SJSA1 (cell line): Measurements from ENCODE around the gene NPAS3. TPM values are rescaled to one million over a fixed set of nuclear protein-coding genes. Genes with fewer than 3 reads are reported as not detected.

Experiments
- DNase-seq, 2 experiments: peaks; one replicate each; pipeline ENCODE4 v3.0.0-alpha.2; 2015 to 2020; ENCODE audit warnings: low spot score in 2 of 2, low read depth in 1 of 2
- H3K27ac ChIP-seq: fragments of 250-450 bp; sonication (Bioruptor Pico); 2 replicates; pipeline ENCODE4 v1.5.1; 2020; ENCODE audit warnings: mild to moderate bottlenecking, moderate library complexity
- H3K27me3 ChIP-seq: fragments of 250-450 bp; sonication (Bioruptor Pico); replicated peaks from 2 replicates; pipeline ENCODE4 v1.5.1; 2020; ENCODE audit warnings: mild to moderate bottlenecking, moderate library complexity
- H3K36me3 ChIP-seq: fragments of 250-450 bp; sonication (Bioruptor Pico); 2 replicates; pipeline ENCODE4 v1.5.1; 2020; ENCODE audit warnings: mild to moderate bottlenecking
- H3K4me1 ChIP-seq: fragments of 250-450 bp; sonication (Bioruptor Pico); replicated peaks from 2 replicates; pipeline ENCODE4 v1.6.1; 2021; ENCODE audit warnings: mild to moderate bottlenecking
- H3K4me3 ChIP-seq: fragments of 250-450 bp; sonication (Bioruptor Pico); 2 replicates; pipeline ENCODE4 v1.5.1; 2020; ENCODE audit warnings: mild to moderate bottlenecking
- H3K9me3 ChIP-seq: fragments of 250-450 bp; sonication (Bioruptor Pico); replicated peaks from 2 replicates; pipeline ENCODE4 v1.5.1; 2020; ENCODE audit warnings: mild to moderate bottlenecking
- total RNA-seq: library from RNA; depleted of rRNA; stranded (reverse); fragments of >200 nt; shearing (Covaris generic); gene quantifications from 2 replicates; pipeline ENCODE4 v1.2.3, GENCODE V29; 2014

Gene NPAS3
- total RNA-seq, 1 experiment from 2014 or later = 0.26 TPM

DNA sequence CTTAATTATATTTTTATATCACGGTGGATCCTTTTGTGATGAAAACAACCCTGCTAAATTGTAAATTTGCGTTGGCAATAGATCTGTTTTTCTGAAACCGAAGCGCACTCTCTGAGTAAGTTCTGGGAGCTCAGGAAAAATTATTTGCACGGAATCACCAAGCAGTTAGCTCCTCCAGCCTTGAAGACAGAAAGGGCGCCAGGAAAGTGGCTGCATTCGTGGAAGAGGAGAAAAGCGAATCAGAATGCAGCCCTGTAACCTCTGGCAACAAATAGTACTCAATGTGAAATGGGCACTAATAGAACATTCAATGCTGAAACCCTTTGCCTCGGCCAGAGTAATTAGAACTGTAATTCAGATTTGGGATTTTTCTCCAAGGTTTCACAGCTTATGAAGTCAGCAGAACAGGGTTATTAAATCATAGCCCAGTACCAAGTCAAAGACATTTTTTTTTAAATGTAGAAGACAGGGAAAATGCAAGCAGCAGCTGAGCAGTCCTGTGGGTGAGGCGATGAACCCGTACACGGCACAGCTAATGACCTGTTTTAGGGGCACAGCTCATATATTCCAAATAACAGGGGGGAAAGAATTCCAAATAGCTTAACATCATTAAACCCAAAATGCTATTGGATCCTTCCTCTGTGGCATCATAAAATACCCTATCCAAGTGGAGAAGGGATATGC, 760.8 kb downstream of the NPAS3 start:
- Histone ChIP-seq H3K9me3 (no peaks in the 10 kb centered on the region), H3K4me3 (no peak overlapping the region), H3K4me1 (no peaks in the 10 kb centered on the region), H3K36me3 (no peaks in the 10 kb centered on the region), H3K27me3 (no peaks in the 10 kb centered on the region), H3K27ac (no peak overlapping the region)
- no peak for DNase-seq

GRCh38 chr14:33700052-33700451, 761.4 kb downstream of the NPAS3 start:
- H3K9me3 ChIP-seq = no peaks in the 10 kb centered on the region
- H3K4me3 ChIP-seq = no peak overlapping the region
- no peaks in the 10 kb centered on the region for H3K36me3 ChIP-seq
- no peak for DNase-seq
- no peaks in the 10 kb centered on the region for H3K27me3 ChIP-seq
- H3K4me1 ChIP-seq = no peaks in the 10 kb centered on the region
- no peak overlapping the region for H3K27ac ChIP-seq

DNA sequence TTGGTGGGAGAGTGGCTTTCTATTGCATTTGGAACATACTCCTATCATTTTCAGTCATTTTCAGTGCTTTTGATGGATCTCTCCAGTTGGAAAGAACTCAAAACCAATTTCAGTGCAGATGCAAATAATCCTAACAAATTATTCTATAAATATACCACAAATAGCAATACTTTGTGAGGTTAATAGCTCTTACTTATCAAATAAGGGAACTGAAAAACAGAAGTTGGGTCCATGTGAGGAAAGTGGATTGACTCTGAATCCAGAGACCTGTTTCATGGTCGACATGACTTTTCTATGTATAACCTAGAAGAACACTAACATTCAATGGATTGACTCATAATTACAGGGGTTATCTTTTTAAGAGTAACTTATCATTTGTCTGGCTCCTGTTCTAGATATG, 763.6 kb downstream of the NPAS3 start:
- no peaks in the 10 kb centered on the region for H3K36me3 ChIP-seq
- H3K27ac ChIP-seq = no peak overlapping the region
- no peaks in the 10 kb centered on the region for H3K4me1 ChIP-seq
- no peak for DNase-seq
- H3K9me3 ChIP-seq = no peaks in the 10 kb centered on the region
- no peak overlapping the region for H3K4me3 ChIP-seq
- no peaks in the 10 kb centered on the region for H3K27me3 ChIP-seq

GRCh38 chr14:33704481-33704880, 765.8 kb downstream of the NPAS3 start:
- H3K4me1 ChIP-seq = no peaks in the 10 kb centered on the region
- no peak overlapping the region for H3K4me3 ChIP-seq
- no peak overlapping the region for H3K27ac ChIP-seq
- H3K36me3 ChIP-seq = no peaks in the 10 kb centered on the region
- H3K9me3 ChIP-seq = no peaks in the 10 kb centered on the region
- DNase-seq = no peak
- H3K27me3 ChIP-seq = no peaks in the 10 kb centered on the region

GRCh38 chr14:33705490-33705889, 766.8 kb downstream of the NPAS3 start:
- no peaks in the 10 kb centered on the region for H3K9me3 ChIP-seq
- H3K36me3 ChIP-seq = no peaks in the 10 kb centered on the region
- no peak overlapping the region for H3K4me3 ChIP-seq
- H3K4me1 ChIP-seq = no peaks in the 10 kb centered on the region
- no peaks in the 10 kb centered on the region for H3K27me3 ChIP-seq
- DNase-seq = no peak
- no peak overlapping the region for H3K27ac ChIP-seq

DNA sequence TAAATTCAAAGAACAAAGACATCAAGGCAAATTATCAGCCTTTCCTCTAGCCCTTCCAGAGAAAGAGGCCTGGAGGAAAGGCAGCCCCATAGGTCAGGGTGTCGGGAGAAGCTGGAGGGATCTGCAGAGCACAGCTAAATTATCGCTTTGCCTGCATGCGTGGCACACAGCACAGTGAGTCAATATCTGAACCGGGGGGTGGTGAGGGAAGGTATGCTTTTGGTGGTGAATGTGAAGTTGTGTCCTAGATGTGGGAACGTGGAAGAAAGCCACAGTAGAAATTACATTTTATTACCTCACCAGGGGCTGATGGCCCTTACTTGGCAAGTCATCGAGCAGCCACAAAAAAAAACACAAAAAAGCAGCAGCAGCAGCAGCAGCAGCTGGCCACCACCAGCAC, 769.0 kb downstream of the NPAS3 start:
- no peak overlapping the region for H3K4me3 ChIP-seq
- no peak for DNase-seq
- H3K4me1 ChIP-seq = no peaks in the 10 kb centered on the region
- no peaks in the 10 kb centered on the region for H3K27me3 ChIP-seq
- no peaks in the 10 kb centered on the region for H3K9me3 ChIP-seq
- no peak overlapping the region for H3K27ac ChIP-seq
- no peaks in the 10 kb centered on the region for H3K36me3 ChIP-seq

DNA sequence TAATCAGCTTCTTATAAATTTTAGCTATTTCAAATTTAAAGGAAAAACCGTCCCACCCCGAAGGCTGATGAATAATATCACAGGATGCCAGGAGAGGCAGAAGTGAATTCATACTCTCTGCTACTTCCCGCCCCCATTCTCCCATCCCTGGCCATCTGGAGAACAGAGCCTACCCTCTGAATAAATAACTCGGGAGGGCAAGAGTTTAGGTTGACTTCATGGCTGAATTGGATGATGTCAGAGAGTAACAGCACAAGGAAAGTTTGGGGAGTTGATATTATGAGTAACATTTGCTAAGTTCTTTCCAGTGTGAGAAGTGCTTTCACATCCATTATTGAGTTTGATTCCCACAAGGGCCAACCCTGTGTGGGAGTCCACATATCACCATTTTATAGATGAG, 770.6 kb downstream of the NPAS3 start:
- DNase-seq = no peak
- Histone ChIP-seq H3K4me3 (no peak overlapping the region), H3K9me3 (no peaks in the 10 kb centered on the region), H3K27me3 (no peaks in the 10 kb centered on the region), H3K4me1 (no peaks in the 10 kb centered on the region), H3K36me3 (no peaks in the 10 kb centered on the region), H3K27ac (no peak overlapping the region)

- no peak overlapping the region for H3K4me3 ChIP-seq
- DNase-seq = no peak
- H3K27ac ChIP-seq = no peak overlapping the region
- no peaks in the 10 kb centered on the region for H3K27me3 ChIP-seq
- H3K9me3 ChIP-seq = no peaks in the 10 kb centered on the region
- peaks cover 2% of the 10 kb centered on the region for H3K4me1 ChIP-seq
- no peaks in the 10 kb centered on the region for H3K36me3 ChIP-seq
Measured at GRCh38 chr14:33709711-33710110, 771.0 kb downstream of the NPAS3 start.

DNA sequence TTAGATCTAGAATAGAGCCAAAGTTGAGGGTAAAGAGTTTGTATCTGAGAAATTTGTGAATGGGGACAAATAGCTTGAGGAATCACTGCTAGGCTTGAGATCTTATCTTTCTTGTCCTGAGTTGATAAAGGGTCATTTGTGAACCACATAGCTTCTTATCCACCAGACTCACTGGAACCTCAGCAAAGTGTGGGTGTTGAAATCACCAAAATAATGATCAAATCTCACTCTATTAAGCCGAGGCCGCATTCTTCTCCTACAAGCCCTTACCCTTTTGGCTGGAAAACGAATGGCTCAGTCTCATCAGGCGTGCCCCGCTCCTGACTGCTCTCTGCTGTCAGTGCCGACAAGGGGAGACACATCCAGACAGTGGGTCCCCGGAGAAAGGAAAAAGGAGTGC, 771.6 kb downstream of the NPAS3 start:
- Histone ChIP-seq H3K27ac (no peak overlapping the region), H3K4me1 (peaks cover 7% of the 10 kb centered on the region)
- no peak for DNase-seq

GRCh38 chr14:33711194-33711593, 772.5 kb downstream of the NPAS3 start:
- Histone ChIP-seq H3K36me3 (no peaks in the 10 kb centered on the region), H3K27ac (no peak overlapping the region), H3K9me3 (no peaks in the 10 kb centered on the region), H3K4me1 (peaks cover 9% of the 10 kb centered on the region), H3K4me3 (no peak overlapping the region), H3K27me3 (no peaks in the 10 kb centered on the region)
- no peak for DNase-seq

More for the DNA sequence above, 771.6 kb downstream of the NPAS3 start:
- no peaks in the 10 kb centered on the region for H3K27me3 ChIP-seq
- H3K4me3 ChIP-seq = no peak overlapping the region
- no peaks in the 10 kb centered on the region for H3K9me3 ChIP-seq
- no peaks in the 10 kb centered on the region for H3K36me3 ChIP-seq

DNA sequence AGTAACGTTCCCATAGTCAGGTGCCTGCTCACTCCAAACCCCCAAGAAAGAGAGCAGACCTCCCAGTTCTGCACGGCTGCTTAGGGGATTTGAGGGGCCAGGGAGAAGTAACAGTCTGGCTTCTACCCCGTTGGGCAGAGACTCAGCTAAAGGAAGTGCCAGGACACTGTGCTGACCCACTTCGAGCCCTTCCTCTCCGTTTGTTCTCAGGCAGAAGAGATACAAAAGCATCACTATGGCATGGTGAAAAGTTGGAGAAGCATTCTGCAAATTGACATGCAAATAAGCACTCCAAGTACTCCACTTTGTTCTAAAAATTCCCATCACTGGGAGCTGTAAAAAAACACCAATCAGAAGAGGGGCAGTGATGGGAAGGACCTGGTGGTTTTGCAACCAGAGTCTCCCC, 773.1 kb downstream of the NPAS3 start:
- no peak overlapping the region for H3K27ac ChIP-seq
- DNase-seq = no peak
- no peak overlapping the region for H3K4me3 ChIP-seq
- H3K27me3 ChIP-seq = no peaks in the 10 kb centered on the region
- H3K36me3 ChIP-seq = no peaks in the 10 kb centered on the region
- no peaks in the 10 kb centered on the region for H3K9me3 ChIP-seq
- peaks cover 9% of the 10 kb centered on the region for H3K4me1 ChIP-seq

DNA sequence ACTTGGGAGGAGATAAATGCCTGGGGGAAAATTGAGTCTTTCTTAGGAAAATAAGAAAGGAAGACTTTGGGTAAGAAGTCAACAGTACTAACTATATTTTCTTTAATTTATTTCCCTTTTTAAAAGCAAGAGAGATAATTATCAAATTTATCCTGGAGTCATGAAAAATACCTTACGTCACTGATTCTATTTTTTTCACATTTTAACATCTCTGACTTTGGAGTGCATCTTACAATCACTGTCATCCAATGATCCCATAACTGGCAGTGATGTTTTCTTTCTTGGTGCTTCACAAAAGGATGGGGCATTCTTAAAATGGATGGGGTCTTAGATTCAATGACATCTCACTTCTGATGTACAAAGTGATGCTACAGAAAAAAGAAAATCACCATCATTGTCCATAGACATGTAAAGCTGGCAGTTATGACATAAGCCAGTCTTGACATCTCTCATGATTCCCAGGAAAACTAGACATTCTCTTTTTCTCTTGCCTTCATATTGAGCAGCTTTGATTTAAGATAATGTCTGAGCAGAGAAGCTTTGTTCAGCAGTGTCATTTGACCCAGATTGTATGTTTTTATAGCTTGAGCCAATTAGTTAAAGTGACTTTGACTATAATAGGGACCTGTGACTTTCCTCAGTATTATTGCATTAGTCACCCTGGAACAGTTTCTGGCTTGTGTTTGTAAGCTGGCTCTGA, 776.0 kb downstream of the NPAS3 start:
- no peaks in the 10 kb centered on the region for H3K9me3 ChIP-seq
- no peak overlapping the region for H3K27ac ChIP-seq
- H3K27me3 ChIP-seq = no peaks in the 10 kb centered on the region
- peaks cover 9% of the 10 kb centered on the region for H3K4me1 ChIP-seq
- peak in 1 of 2 experiments; percentile 56 for DNase-seq
- H3K36me3 ChIP-seq = no peaks in the 10 kb centered on the region
- no peak overlapping the region for H3K4me3 ChIP-seq

GRCh38 chr14:33715227-33715528, 776.5 kb downstream of the NPAS3 start:
- no peak overlapping the region for H3K4me3 ChIP-seq
- DNase-seq = no peak
- H3K27me3 ChIP-seq = no peaks in the 10 kb centered on the region
- H3K27ac ChIP-seq = no peak overlapping the region
- H3K36me3 ChIP-seq = no peaks in the 10 kb centered on the region
- H3K9me3 ChIP-seq = no peaks in the 10 kb centered on the region
- H3K4me1 ChIP-seq = peaks cover 9% of the 10 kb centered on the region

GRCh38 chr14:33716921-33717320, 778.2 kb downstream of the NPAS3 start:
- H3K4me1 ChIP-seq = peaks cover 9% of the 10 kb centered on the region
- no peak for DNase-seq
- no peaks in the 10 kb centered on the region for H3K36me3 ChIP-seq
- H3K27ac ChIP-seq = no peak overlapping the region
- H3K9me3 ChIP-seq = no peaks in the 10 kb centered on the region
- H3K27me3 ChIP-seq = no peaks in the 10 kb centered on the region
- no peak overlapping the region for H3K4me3 ChIP-seq

DNA sequence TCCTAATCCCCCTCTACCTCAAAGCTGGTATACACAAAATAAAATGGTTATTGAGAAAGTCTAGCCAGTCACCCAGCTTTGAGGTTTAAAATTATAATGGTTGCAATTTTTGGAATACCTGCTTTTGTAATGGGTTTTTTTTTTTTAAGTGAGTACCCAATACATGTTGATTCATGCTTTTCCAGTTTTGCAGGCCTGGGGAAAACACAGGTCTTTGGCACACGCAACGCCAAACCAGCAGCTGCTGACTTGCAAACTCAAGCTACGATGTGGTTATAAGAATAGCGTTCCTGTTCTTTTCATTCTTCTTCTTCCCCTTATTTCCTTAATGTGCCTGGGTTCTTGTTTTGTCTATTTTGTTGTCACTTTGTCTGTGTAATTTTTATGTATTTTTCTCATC, 779.2 kb downstream of the NPAS3 start:
- no peak for DNase-seq
- Histone ChIP-seq H3K27me3 (no peaks in the 10 kb centered on the region), H3K4me3 (no peak overlapping the region), H3K4me1 (peaks cover 9% of the 10 kb centered on the region), H3K9me3 (no peaks in the 10 kb centered on the region), H3K36me3 (no peaks in the 10 kb centered on the region), H3K27ac (no peak overlapping the region)
